OCI-LY1 (cell line): Measurements from ENCODE around the gene SNRK.

Experiments
- H2AFZ ChIP-seq: fragments of 200-600 bp; sonication (generic), shearing (Covaris generic); 2 replicates; pipeline ENCODE4 v1.6.0; 2014; ENCODE audit warnings: antibody characterized with exemption, mild to moderate bottlenecking, low read length
- H3F3A ChIP-seq: fragments of 200-600 bp; sonication (generic), shearing (Covaris generic); 2 replicates; pipeline ENCODE4 v1.6.0; 2014; ENCODE audit warnings: mild to moderate bottlenecking, antibody characterized with exemption, low read length, moderate library complexity; ENCODE audit not compliant: insufficient read depth
- H3K27ac ChIP-seq: fragments of 200-600 bp; sonication (generic); 2 replicates; pipeline ENCODE4 v1.5.1; 2014; ENCODE audit warnings: low read length, mixed run types, mild to moderate bottlenecking, low read depth; ENCODE audit not compliant: poor library complexity, severe bottlenecking
- H3K27me3 ChIP-seq: fragments of 200-600 bp; sonication (generic); 2 replicates; pipeline ENCODE4 v1.6.0; 2014; ENCODE audit warnings: antibody characterized with exemption, mild to moderate bottlenecking, low read length, moderate library complexity; ENCODE audit not compliant: insufficient read depth
- H3K36me3 ChIP-seq: fragments of 200-600 bp; sonication (generic); 2 replicates; pipeline ENCODE4 v1.6.1; 2014; ENCODE audit warnings: mild to moderate bottlenecking, antibody characterized with exemption, low read length, moderate library complexity, mixed read lengths; ENCODE audit not compliant: insufficient read depth
- H3K4me1 ChIP-seq: fragments of 200-600 bp; sonication (generic); 2 replicates; pipeline ENCODE4 v1.5.1; 2014; ENCODE audit warnings: mild to moderate bottlenecking, low read length, moderate library complexity; ENCODE audit not compliant: insufficient read depth, severe bottlenecking
- H3K4me2 ChIP-seq: fragments of 200-600 bp; sonication (generic), shearing (Covaris generic); 2 replicates; pipeline ENCODE4 v1.6.1; 2014; ENCODE audit warnings: low read length
- H3K4me3 ChIP-seq: fragments of 200-600 bp; sonication (generic); 2 replicates; pipeline ENCODE4 v1.5.1; 2014; ENCODE audit warnings: low read length, low read depth, mild to moderate bottlenecking, mixed read lengths; ENCODE audit not compliant: poor library complexity, severe bottlenecking
- H3K79me2 ChIP-seq: fragments of 200-600 bp; shearing (Covaris generic); 2 replicates; pipeline ENCODE4 v1.6.1; 2016; ENCODE audit warnings: mixed run types, low read length, mixed read lengths; ENCODE audit not compliant: insufficient read depth
- H3K9ac ChIP-seq: fragments of 200-600 bp; sonication (generic), shearing (Covaris generic); 2 replicates; pipeline ENCODE4 v1.6.1; 2014; ENCODE audit warnings: mild to moderate bottlenecking, low read length, mixed read lengths
- H3K9me2 ChIP-seq: fragments of 200-600 bp; sonication (generic), shearing (Covaris generic); 2 replicates; pipeline ENCODE4 v1.6.1; 2014; ENCODE audit warnings: low read depth, mild to moderate bottlenecking, low read length, mixed read lengths
- H3K9me3 ChIP-seq: fragments of 200-600 bp; shearing (Covaris generic); 2 replicates; pipeline ENCODE4 v1.6.1; 2014; ENCODE audit warnings: low read length, mixed read lengths
- H4K20me1 ChIP-seq: fragments of 200-600 bp; sonication (generic), shearing (Covaris generic); 2 replicates; pipeline ENCODE4 v1.6.0; 2016; ENCODE audit warnings: mild to moderate bottlenecking, low read length; ENCODE audit not compliant: insufficient read depth
- CTCF ChIP-seq: fragments of 200-600 bp; sonication (generic), shearing (Covaris generic); IDR thresholded peaks from 2 replicates; pipeline ENCODE4 v1.5.1; 2017; ENCODE audit warnings: mild to moderate bottlenecking, antibody characterized with exemption, low read length, moderate library complexity, mixed read lengths
- EZH2 ChIP-seq: fragments of 200-600 bp; sonication (generic), shearing (Covaris generic); IDR thresholded peaks from 2 replicates; pipeline ENCODE4 v1.8.0; 2017; ENCODE audit warnings: borderline replicate concordance, mixed run types, mild to moderate bottlenecking, antibody characterized with exemption, low read length, moderate library complexity, mixed read lengths

Gene SNRK

GRCh38 chr3:43243590-43244587 lies 42.5 kb upstream of the SNRK start:
- Histone ChIP-seq H3K4me2 (no peak overlapping the region), H3K79me2 (no peaks in the 10 kb centered on the region), H4K20me1 (no peaks in the 10 kb centered on the region), H3K9me3 (no peaks in the 10 kb centered on the region), H2AFZ (no peak overlapping the region), H3K9me2 (no peaks in the 10 kb centered on the region), H3K27ac (no peak overlapping the region), H3K4me3 (no peak overlapping the region), H3K4me1 (peaks cover 7% of the 10 kb centered on the region), H3K27me3 (no peaks in the 10 kb centered on the region), H3K9ac (no peak overlapping the region), H3K36me3 (no peaks in the 10 kb centered on the region), H3F3A (no peaks in the 10 kb centered on the region)
- TF ChIP-seq EZH2 (no peak), CTCF (no peak)

- Histone ChIP-seq H3K4me2 (no peak overlapping the region), H3K36me3 (no peaks in the 10 kb centered on the region), H3K27me3 (no peaks in the 10 kb centered on the region), H3K9me2 (no peaks in the 10 kb centered on the region), H3K4me1 (peaks cover 7% of the 10 kb centered on the region), H3K9ac (no peak overlapping the region), H3K79me2 (no peaks in the 10 kb centered on the region), H2AFZ (no peak overlapping the region), H3K27ac (no peak overlapping the region), H3K4me3 (no peak overlapping the region), H3F3A (no peaks in the 10 kb centered on the region), H4K20me1 (no peaks in the 10 kb centered on the region), H3K9me3 (no peaks in the 10 kb centered on the region)
- TF ChIP-seq EZH2 (no peak), CTCF (no peak)
Measured at GRCh38 chr3:43244694-43245093, 41.6 kb upstream of the SNRK start.

- Histone ChIP-seq H3K4me2 (no peak overlapping the region), H3K36me3 (no peaks in the 10 kb centered on the region), H3K4me1 (peaks cover 7% of the 10 kb centered on the region), H3K9me3 (no peaks in the 10 kb centered on the region), H3K4me3 (no peak overlapping the region), H3K79me2 (no peaks in the 10 kb centered on the region), H2AFZ (no peak overlapping the region), H4K20me1 (no peaks in the 10 kb centered on the region), H3K9me2 (no peaks in the 10 kb centered on the region), H3F3A (no peaks in the 10 kb centered on the region), H3K27ac (no peak overlapping the region), H3K9ac (no peak overlapping the region), H3K27me3 (no peaks in the 10 kb centered on the region)
- no peak for TF ChIP-seq CTCF
- no peak for TF ChIP-seq EZH2
Measured at GRCh38 chr3:43246976-43247375, 39.4 kb upstream of the SNRK start.
